ENCODE data around the gene B4GALT6. TPM values are rescaled to one million over a fixed set of nuclear protein-coding genes. Genes with fewer than 3 reads are reported as not detected.

Gene B4GALT6
- total and polyA plus RNA-seq, 10 of the 15 experiments (the other 5 are each of a cell fraction or from before 2014, with no cell fraction given), result 11.9 to 47.4 (median 18.0) TPM

- peak; percentile 34 for ATAC-seq
- Histone ChIP-seq H2AFZ (ENCODE audit: control insufficient read depth, low read depth, low read length) (no peak overlapping the region), H3K27me3 (replicated peaks in 1 of 2; ENCODE audit: control insufficient read depth in 2 of 2, insufficient read depth in 2 of 2, low read length in 1 of 2) (no peaks in the 10 kb centered on the region), H3K9me3 (replicated peaks; ENCODE audit: control insufficient read depth, insufficient read depth, low read length) (no peaks in the 10 kb centered on the region), H3K27ac (ENCODE audit: control insufficient read depth, insufficient read depth) (peak overlapping the region; percentile 88; the same call in 1 of the 2 replicates), H3K36me3 (ENCODE audit: control insufficient read depth in 2 of 2, insufficient read depth in 2 of 2, low read length in 1 of 2) (0 out of 4 replicates have a peak, but pooled peaks cover 0 to 5% of the 10 kb centered on the region in 2 experiments), H3K4me1 (ENCODE audit: control insufficient read depth, insufficient read depth, low read length) (peaks cover 45% of the 10 kb centered on the region), H3K79me2 (ENCODE audit: control insufficient read depth, insufficient read depth, low read length) (peaks cover 33% of the 10 kb centered on the region), H4K20me1 (ENCODE audit: control insufficient read depth, insufficient read depth) (no peaks in the 10 kb centered on the region), H3K4me2 (ENCODE audit: control insufficient read depth, insufficient read depth) (peak overlapping the region; percentile 70; the same call in 1 of the 2 replicates), H3K4me3 (no peak overlapping the region), H3K9ac (ENCODE audit: control insufficient read depth, insufficient read depth, low read length) (no peak overlapping the region)
- TF ChIP-seq PAX5 (IDR thresholded peaks at IDR 0.05; ENCODE audit: borderline replicate concordance, low read depth, low read length) (no peak), NFYA (IDR thresholded peaks at IDR 0.05; ENCODE audit: borderline replicate concordance, low read depth, low read length) (no peak), BCL11A (IDR thresholded peaks at IDR 0.05; ENCODE audit: low read depth, low read length) (no peak), USF1 (IDR thresholded peaks at IDR 0.05; ENCODE audit: borderline replicate concordance, extremely low read length, insufficient read depth, low read depth, low read length) (no peak), SIX5 (IDR thresholded peaks at IDR 0.05; ENCODE audit: low read depth, low read length, severe bottlenecking) (no peak), MXI1 (IDR thresholded peaks at IDR 0.05; ENCODE audit: low read depth, low read length) (0 out of 2 replicates have a peak, but pooled peaks have one; percentile 36), NBN (IDR thresholded peaks at IDR 0.05) (no peak), RUNX3 (IDR thresholded peaks at IDR 0.05; ENCODE audit: low read length) (peak; percentile 18; the same call in 1 of the 2 replicates), ZBED1 (IDR thresholded peaks at IDR 0.05; ENCODE audit: borderline replicate concordance) (no peak), GATAD2B (conservative IDR thresholded peaks at IDR 0.05; ENCODE audit: low read depth) (no peak), EP300 (IDR thresholded peaks at IDR 0.05; ENCODE audit: borderline replicate concordance in 1 of 2, control insufficient read depth in 1 of 2, low read depth in 2 of 2, low read length in 2 of 2) (no peak)
- WGBS (ENCODE audit: insufficient coverage, insufficient replicate concordance, low lambda C conversion rate, missing lambda C conversion rate), result 84% methylated on average over 4 of the region's 4 CpGs
- ChIA-PET POLR2A (interaction anchor here (1.8 to 4.3 kb wide), 3 partner anchors 10 to 38 kb away, joined by 6 to 60 read pairs (median 10); no protein-coding TSS in a partner anchor), SMC1A (ENCODE audit: uncharacterized antibody, unreplicated experiment) (interaction anchor here (1.0 to 10.7 kb wide), 9 partner anchors 10 to 145 kb away, joined by 3 to 169 read pairs (median 10); partner anchors contain the start of gene B4GALT6), RAD21 (ENCODE audit: unreplicated experiment) (interaction anchor here (1.1 to 11.8 kb wide), 5 partner anchors 10 to 89 kb away, joined by 3 to 168 read pairs (median 9); partner anchors contain the start of gene B4GALT6), CTCF (interaction anchor here (0.7 to 10.0 kb wide), 8 partner anchors 9 to 147 kb away, joined by 3 to 135 read pairs (median 10); partner anchors contain the start of genes B4GALT6 and DSG2)
- no peak for FAIRE-seq
- intact Hi-C loops (cut with micrococcal nuclease; ENCODE audit: unreplicated experiment), result loop anchor here (5.0 kb wide), 1 partner anchor 147 kb away; no protein-coding TSS in a partner anchor
- no TSS peak for BruUV-seq (replicated peaks)
- in situ Hi-C loops (cut with MboI), result no loop called here
- DNase-seq (ENCODE audit: low read depth, low spot score), result no peak
These were observed 39.0 kb downstream of the B4GALT6 start for GRCh38 chr18:31645411-31645810.
